ENCODE data around the gene PODXL. TPM values are rescaled to one million over a fixed set of nuclear protein-coding genes. Genes with fewer than 3 reads are reported as not detected.

PODXL gene
- total RNA-seq, 1 experiment from 2014 or later: 32.3 TPM

- in situ Hi-C loops (cut with HindIII; ENCODE audit: low pct_unique_long_range_greater_than_20kb, low sequenced_read_pairs): no loop called here
- no peak overlapping the region for H3K27ac ChIP-seq (ENCODE audit: low read length)
- DNase-seq (ENCODE audit: low read depth, low spot score): no peak
- no peaks in the 10 kb centered on the region for H3K4me1 ChIP-seq (ENCODE audit: control insufficient read depth, insufficient read depth, low read length)
- no peak overlapping the region for H3K4me3 ChIP-seq (ENCODE audit: low read depth in 2 of 2, low read length in 2 of 2)
- no peaks in the 10 kb centered on the region for H3K9me3 ChIP-seq (ENCODE audit: control insufficient read depth, insufficient read depth, low read depth, low read length)
- no TSS peak for BruUV-seq (replicated peaks)
- ATAC-seq: no peak
- peaks cover 4% of the 10 kb centered on the region; the same call in 1 of the 2 replicates for H3K36me3 ChIP-seq (ENCODE audit: control insufficient read depth, insufficient read depth, low read length)
- no peaks in the 10 kb centered on the region for H3K27me3 ChIP-seq (ENCODE audit: control insufficient read depth, insufficient read depth, low read length)
- ChIA-PET POLR2A (no interaction called here), CTCF (no interaction called here)
- TF ChIP-seq SIN3A (IDR thresholded peaks at IDR 0.05; ENCODE audit: borderline replicate concordance, insufficient read depth, low read depth, low read length): no peak
- no peak for TF ChIP-seq POLR2AphosphoS5 (IDR thresholded peaks at IDR 0.05; ENCODE audit: low read depth, low read length)
- TF ChIP-seq, protein P1, sequence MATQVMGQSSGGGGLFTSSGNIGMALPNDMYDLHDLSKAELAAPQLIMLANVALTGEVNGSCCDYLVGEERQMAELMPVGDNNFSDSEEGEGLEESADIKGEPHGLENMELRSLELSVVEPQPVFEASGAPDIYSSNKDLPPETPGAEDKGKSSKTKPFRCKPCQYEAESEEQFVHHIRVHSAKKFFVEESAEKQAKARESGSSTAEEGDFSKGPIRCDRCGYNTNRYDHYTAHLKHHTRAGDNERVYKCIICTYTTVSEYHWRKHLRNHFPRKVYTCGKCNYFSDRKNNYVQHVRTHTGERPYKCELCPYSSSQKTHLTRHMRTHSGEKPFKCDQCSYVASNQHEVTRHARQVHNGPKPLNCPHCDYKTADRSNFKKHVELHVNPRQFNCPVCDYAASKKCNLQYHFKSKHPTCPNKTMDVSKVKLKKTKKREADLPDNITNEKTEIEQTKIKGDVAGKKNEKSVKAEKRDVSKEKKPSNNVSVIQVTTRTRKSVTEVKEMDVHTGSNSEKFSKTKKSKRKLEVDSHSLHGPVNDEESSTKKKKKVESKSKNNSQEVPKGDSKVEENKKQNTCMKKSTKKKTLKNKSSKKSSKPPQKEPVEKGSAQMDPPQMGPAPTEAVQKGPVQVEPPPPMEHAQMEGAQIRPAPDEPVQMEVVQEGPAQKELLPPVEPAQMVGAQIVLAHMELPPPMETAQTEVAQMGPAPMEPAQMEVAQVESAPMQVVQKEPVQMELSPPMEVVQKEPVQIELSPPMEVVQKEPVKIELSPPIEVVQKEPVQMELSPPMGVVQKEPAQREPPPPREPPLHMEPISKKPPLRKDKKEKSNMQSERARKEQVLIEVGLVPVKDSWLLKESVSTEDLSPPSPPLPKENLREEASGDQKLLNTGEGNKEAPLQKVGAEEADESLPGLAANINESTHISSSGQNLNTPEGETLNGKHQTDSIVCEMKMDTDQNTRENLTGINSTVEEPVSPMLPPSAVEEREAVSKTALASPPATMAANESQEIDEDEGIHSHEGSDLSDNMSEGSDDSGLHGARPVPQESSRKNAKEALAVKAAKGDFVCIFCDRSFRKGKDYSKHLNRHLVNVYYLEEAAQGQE (IDR thresholded peaks at IDR 0.05; ENCODE audit: insufficient read depth in 1 of 2, low read depth in 2 of 2, low read length in 1 of 2): no peak
- TF ChIP-seq, protein P2, sequence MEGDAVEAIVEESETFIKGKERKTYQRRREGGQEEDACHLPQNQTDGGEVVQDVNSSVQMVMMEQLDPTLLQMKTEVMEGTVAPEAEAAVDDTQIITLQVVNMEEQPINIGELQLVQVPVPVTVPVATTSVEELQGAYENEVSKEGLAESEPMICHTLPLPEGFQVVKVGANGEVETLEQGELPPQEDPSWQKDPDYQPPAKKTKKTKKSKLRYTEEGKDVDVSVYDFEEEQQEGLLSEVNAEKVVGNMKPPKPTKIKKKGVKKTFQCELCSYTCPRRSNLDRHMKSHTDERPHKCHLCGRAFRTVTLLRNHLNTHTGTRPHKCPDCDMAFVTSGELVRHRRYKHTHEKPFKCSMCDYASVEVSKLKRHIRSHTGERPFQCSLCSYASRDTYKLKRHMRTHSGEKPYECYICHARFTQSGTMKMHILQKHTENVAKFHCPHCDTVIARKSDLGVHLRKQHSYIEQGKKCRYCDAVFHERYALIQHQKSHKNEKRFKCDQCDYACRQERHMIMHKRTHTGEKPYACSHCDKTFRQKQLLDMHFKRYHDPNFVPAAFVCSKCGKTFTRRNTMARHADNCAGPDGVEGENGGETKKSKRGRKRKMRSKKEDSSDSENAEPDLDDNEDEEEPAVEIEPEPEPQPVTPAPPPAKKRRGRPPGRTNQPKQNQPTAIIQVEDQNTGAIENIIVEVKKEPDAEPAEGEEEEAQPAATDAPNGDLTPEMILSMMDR (IDR thresholded peaks at IDR 0.05): no peak
- TF ChIP-seq TCF7L2 (IDR thresholded peaks at IDR 0.05; ENCODE audit: low read depth, low read length): no peak
- intact Hi-C loops (cut with micrococcal nuclease; ENCODE audit: unreplicated experiment): no loop called here
Observed at GRCh38 chr7:131454498-131454897, 101.9 kb downstream of the PODXL start.

Other genes with a start within 250 kb of the PODXL start
- gene MKLN1, start 228.8 kb downstream of the PODXL start, total RNA-seq (2021; ENCODE audit: unreplicated experiment): 46.4 TPM